SU-DHL-6 (cell line): ENCODE measurements around the gene RIPOR2.

Experiments used
- H2AFZ ChIP-seq: fragments of 200-600 bp; sonication (generic); 2 replicates; pipeline ENCODE4 v1.6.1; 2014; ENCODE audit warnings: low read depth, mild to moderate bottlenecking, moderate library complexity, mixed read lengths, antibody characterized with exemption, low read length; ENCODE audit not compliant: severe bottlenecking
- H3F3A ChIP-seq: fragments of 200-600 bp; shearing (Covaris generic); 2 replicates; pipeline ENCODE4 v1.6.0; 2016; ENCODE audit warnings: antibody characterized with exemption, mild to moderate bottlenecking; ENCODE audit not compliant: insufficient read depth
- H3K27ac ChIP-seq: fragments of 200-600 bp; sonication (generic); 2 replicates; pipeline ENCODE4 v1.5.1; 2016; ENCODE audit warnings: low read depth, mild to moderate bottlenecking, low read length, moderate library complexity, mixed read lengths
- H3K27me3 ChIP-seq: fragments of 200-600 bp; sonication (generic), shearing (Covaris generic); 2 replicates; pipeline ENCODE4 v1.6.0; 2014; ENCODE audit warnings: mild to moderate bottlenecking, low read length
- H3K36me3 ChIP-seq: fragments of 200-600 bp; sonication (generic); 2 replicates; pipeline ENCODE4 v1.6.1; 2014; ENCODE audit warnings: mild to moderate bottlenecking, low read length, mixed read lengths
- H3K4me2 ChIP-seq: fragments of 300-600, 200-600 bp; shearing (Covaris generic), sonication (generic); 2 replicates; pipeline ENCODE4 v1.6.0; 2014; ENCODE audit warnings: low read length, low read depth, mild to moderate bottlenecking; ENCODE audit not compliant: poor library complexity, severe bottlenecking
- H3K4me3 ChIP-seq: fragments of 200-600 bp; sonication (generic); 2 replicates; pipeline ENCODE4 v1.5.1; 2014; ENCODE audit warnings: antibody characterized with exemption, low read length, mild to moderate bottlenecking, mixed read lengths; ENCODE audit not compliant: insufficient read depth, poor library complexity, severe bottlenecking
- H3K79me2 ChIP-seq: fragments of 200-600 bp; sonication (generic); 2 replicates; pipeline ENCODE4 v1.6.1; 2014; ENCODE audit warnings: mild to moderate bottlenecking, low read length, moderate library complexity; ENCODE audit not compliant: insufficient read depth
- H3K9ac ChIP-seq: fragments of 200-600 bp; sonication (generic); 2 replicates; pipeline ENCODE4 v1.7.0; 2014; ENCODE audit warnings: mild to moderate bottlenecking, low read length
- H3K9me2 ChIP-seq: fragments of 200-600 bp; sonication (generic); replicated peaks from 2 replicates; pipeline ENCODE4 v1.6.1; 2014; ENCODE audit warnings: low read length; ENCODE audit not compliant: insufficient read depth
- H3K9me3 ChIP-seq: fragments of 200-600 bp; sonication (generic); 2 replicates; pipeline ENCODE4 v1.6.1; 2014; ENCODE audit warnings: low read length, mixed read lengths; ENCODE audit not compliant: insufficient read depth
- H4K20me1 ChIP-seq: fragments of 200-600 bp; sonication (generic); 2 replicates; pipeline ENCODE4 v1.6.1; 2014; ENCODE audit warnings: low read depth, mild to moderate bottlenecking, antibody characterized with exemption, low read length, moderate library complexity, mixed read lengths
- CTCF ChIP-seq: fragments of 200-600 bp; sonication (generic); IDR thresholded peaks from one replicate; pipeline ENCODE4 v1.5.1; 2017; ENCODE audit warnings: antibody characterized with exemption, mild to moderate bottlenecking, low read length, moderate library complexity; ENCODE audit not compliant: insufficient read depth, poor library complexity, severe bottlenecking
- EZH2phosphoT487 ChIP-seq: fragments of 200-600 bp; sonication (generic), shearing (Covaris generic); conservative IDR thresholded peaks from 2 replicates; pipeline ENCODE4 v1.6.1; 2018; ENCODE audit warnings: mild to moderate bottlenecking, antibody characterized with exemption, low read length, moderate library complexity, mixed read lengths

RIPOR2 gene

GRCh38 chr6:24953726-24954125, 18.0 kb upstream of the RIPOR2 start:
- Histone ChIP-seq H3K27me3 (no peaks in the 10 kb centered on the region), H4K20me1 (no peaks in the 10 kb centered on the region), H3K36me3 (no peaks in the 10 kb centered on the region), H2AFZ (no peak overlapping the region), H3F3A (peaks cover 3% of the 10 kb centered on the region; the same call in 1 of the 2 replicates), H3K9me3 (no peaks in the 10 kb centered on the region), H3K9ac (no peak overlapping the region), H3K4me3 (no peak overlapping the region), H3K27ac (no peak overlapping the region), H3K9me2 (no peaks in the 10 kb centered on the region), H3K79me2 (no peaks in the 10 kb centered on the region), H3K4me2 (no peak overlapping the region)
- no peak for TF ChIP-seq EZH2phosphoT487
- no peak for TF ChIP-seq CTCF

GRCh38 chr6:24951811-24952299, 16.1 kb upstream of the RIPOR2 start:
- no peak overlapping the region for H3K27ac ChIP-seq
- no peak overlapping the region for H3K9ac ChIP-seq
- no peak overlapping the region for H2AFZ ChIP-seq
- no peak overlapping the region for H3K4me2 ChIP-seq
- no peaks in the 10 kb centered on the region for H3K36me3 ChIP-seq
- no peaks in the 10 kb centered on the region for H4K20me1 ChIP-seq
- H3K9me3 ChIP-seq = no peaks in the 10 kb centered on the region
- H3K9me2 ChIP-seq = no peaks in the 10 kb centered on the region
- H3K27me3 ChIP-seq = no peaks in the 10 kb centered on the region
- no peak overlapping the region for H3K4me3 ChIP-seq
- peaks cover 10% of the 10 kb centered on the region; the same call in 1 of the 2 replicates for H3F3A ChIP-seq
- H3K79me2 ChIP-seq = no peaks in the 10 kb centered on the region
- TF ChIP-seq CTCF = no peak

- no peaks in the 10 kb centered on the region for H4K20me1 ChIP-seq
- H3K79me2 ChIP-seq = no peaks in the 10 kb centered on the region
- H3K27me3 ChIP-seq = no peaks in the 10 kb centered on the region
- TF ChIP-seq CTCF (no peak), EZH2phosphoT487 (no peak)
- H3K36me3 ChIP-seq = peaks cover 2% of the 10 kb centered on the region
- peaks cover 10% of the 10 kb centered on the region; the same call in 1 of the 2 replicates for H3F3A ChIP-seq
- no peak overlapping the region for H2AFZ ChIP-seq
- no peaks in the 10 kb centered on the region for H3K9me2 ChIP-seq
- peaks cover 1% of the 10 kb centered on the region for H3K9me3 ChIP-seq
- no peak overlapping the region for H3K9ac ChIP-seq
- no peak overlapping the region for H3K4me3 ChIP-seq
- peak overlapping the region; percentile 45 for H3K4me2 ChIP-seq
- no peak overlapping the region for H3K27ac ChIP-seq
Observed at GRCh38 chr6:24950218-24950941, 14.6 kb upstream of the RIPOR2 start.
